Measurements from ENCODE around the gene TCF3.

GRCh38 chr19:1649706-1650649 is 2.4 kb downstream of the TCF3 start:
- no peak for TF ChIP-seq CTCF (IDR thresholded peaks at IDR 0.05)
- TF ChIP-seq ZFX (IDR thresholded peaks at IDR 0.05; ENCODE audit: borderline replicate concordance) = no peak

All from 22Rv1 (cell line).